Parathyroid adenoma (tissue), 2 donors: ENCODE data around the gene ACAT2.

Experiments
- H2AFZ ChIP-seq: fragments of 300-600 bp; sonication (generic); one replicate; pipeline ENCODE4 v1.7.0; 2017; ENCODE audit warnings: antibody characterized with exemption, mild to moderate bottlenecking
- H3K27ac ChIP-seq: fragments of 300-600 bp; sonication (generic); one replicate; pipeline ENCODE4 v1.7.0; 2017
- H3K27me3 ChIP-seq: fragments of 300-600 bp; sonication (generic); one replicate; pipeline ENCODE4 v1.7.0; 2017; ENCODE audit warnings: low read length; ENCODE audit not compliant: control insufficient read depth, insufficient read depth
- H3K36me3 ChIP-seq: fragments of 300-600 bp; sonication (generic); one replicate; pipeline ENCODE4 v1.7.0; 2017; ENCODE audit warnings: low read length; ENCODE audit not compliant: control insufficient read depth, insufficient read depth
- H3K4me1 ChIP-seq: fragments of 300-600 bp; sonication (generic); one replicate; pipeline ENCODE4 v1.7.0; 2017; ENCODE audit warnings: control low read depth
- H3K4me2 ChIP-seq: fragments of 300-600 bp; sonication (generic); one replicate; pipeline ENCODE4 v1.7.0; 2017; ENCODE audit warnings: low read length
- H3K4me3 ChIP-seq: fragments of 300-600 bp; sonication (generic); one replicate; pipeline ENCODE4 v1.7.0; 2017; ENCODE audit warnings: low read depth, low read length
- H3K79me2 ChIP-seq: fragments of 300-600 bp; sonication (generic); one replicate; pipeline ENCODE4 v1.7.0; 2017; ENCODE audit warnings: control low read depth
- H3K9ac ChIP-seq: fragments of 300-600 bp; sonication (generic); one replicate; pipeline ENCODE4 v1.7.0; 2017; ENCODE audit warnings: mild to moderate bottlenecking
- H3K9me3 ChIP-seq: fragments of 300-600 bp; sonication (generic); one replicate; pipeline ENCODE4 v1.7.0; 2017; ENCODE audit warnings: low read length; ENCODE audit not compliant: control insufficient read depth
- TF ChIP-seq, protein P1 (sequence below): fragments of 300-600 bp; sonication (generic); IDR thresholded peaks from one replicate; pipeline ENCODE4 v1.7.0; 2017; ENCODE audit warnings: antibody characterized with exemption, mild to moderate bottlenecking
- donor health status: primary hyperparathyroidism.

The ACAT2 gene

DNA sequence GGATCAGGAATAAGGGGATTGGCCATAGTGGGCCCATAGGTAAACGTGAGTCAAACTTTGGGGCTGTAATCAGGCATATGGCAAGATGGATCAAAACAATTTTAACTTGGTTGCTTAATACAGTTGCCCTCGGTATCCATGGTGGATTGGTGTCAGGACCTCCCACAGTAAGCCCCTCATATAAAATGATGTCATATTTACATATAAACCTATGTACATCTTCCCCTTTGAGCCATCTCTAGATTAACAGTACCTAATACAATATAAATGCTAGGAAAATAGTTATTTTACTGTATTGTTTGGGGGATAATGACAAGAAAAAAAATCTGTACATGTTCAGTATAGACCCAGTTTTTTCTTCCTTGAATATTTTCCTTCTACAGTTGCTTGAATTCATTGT, 7.4 kb upstream of the ACAT2 start:
- no peak overlapping the region for H3K27ac ChIP-seq
- H2AFZ ChIP-seq: no peak overlapping the region
- H3K4me2 ChIP-seq: no peak overlapping the region
- H3K27me3 ChIP-seq: no peaks in the 10 kb centered on the region
- no peaks in the 10 kb centered on the region for H3K36me3 ChIP-seq
- H3K79me2 ChIP-seq: no peaks in the 10 kb centered on the region
- TF ChIP-seq, protein P1, sequence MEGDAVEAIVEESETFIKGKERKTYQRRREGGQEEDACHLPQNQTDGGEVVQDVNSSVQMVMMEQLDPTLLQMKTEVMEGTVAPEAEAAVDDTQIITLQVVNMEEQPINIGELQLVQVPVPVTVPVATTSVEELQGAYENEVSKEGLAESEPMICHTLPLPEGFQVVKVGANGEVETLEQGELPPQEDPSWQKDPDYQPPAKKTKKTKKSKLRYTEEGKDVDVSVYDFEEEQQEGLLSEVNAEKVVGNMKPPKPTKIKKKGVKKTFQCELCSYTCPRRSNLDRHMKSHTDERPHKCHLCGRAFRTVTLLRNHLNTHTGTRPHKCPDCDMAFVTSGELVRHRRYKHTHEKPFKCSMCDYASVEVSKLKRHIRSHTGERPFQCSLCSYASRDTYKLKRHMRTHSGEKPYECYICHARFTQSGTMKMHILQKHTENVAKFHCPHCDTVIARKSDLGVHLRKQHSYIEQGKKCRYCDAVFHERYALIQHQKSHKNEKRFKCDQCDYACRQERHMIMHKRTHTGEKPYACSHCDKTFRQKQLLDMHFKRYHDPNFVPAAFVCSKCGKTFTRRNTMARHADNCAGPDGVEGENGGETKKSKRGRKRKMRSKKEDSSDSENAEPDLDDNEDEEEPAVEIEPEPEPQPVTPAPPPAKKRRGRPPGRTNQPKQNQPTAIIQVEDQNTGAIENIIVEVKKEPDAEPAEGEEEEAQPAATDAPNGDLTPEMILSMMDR: no peak
- H3K9me3 ChIP-seq: no peaks in the 10 kb centered on the region
- no peak overlapping the region for H3K4me3 ChIP-seq
- H3K9ac ChIP-seq: no peak overlapping the region
- H3K4me1 ChIP-seq: no peaks in the 10 kb centered on the region

DNA sequence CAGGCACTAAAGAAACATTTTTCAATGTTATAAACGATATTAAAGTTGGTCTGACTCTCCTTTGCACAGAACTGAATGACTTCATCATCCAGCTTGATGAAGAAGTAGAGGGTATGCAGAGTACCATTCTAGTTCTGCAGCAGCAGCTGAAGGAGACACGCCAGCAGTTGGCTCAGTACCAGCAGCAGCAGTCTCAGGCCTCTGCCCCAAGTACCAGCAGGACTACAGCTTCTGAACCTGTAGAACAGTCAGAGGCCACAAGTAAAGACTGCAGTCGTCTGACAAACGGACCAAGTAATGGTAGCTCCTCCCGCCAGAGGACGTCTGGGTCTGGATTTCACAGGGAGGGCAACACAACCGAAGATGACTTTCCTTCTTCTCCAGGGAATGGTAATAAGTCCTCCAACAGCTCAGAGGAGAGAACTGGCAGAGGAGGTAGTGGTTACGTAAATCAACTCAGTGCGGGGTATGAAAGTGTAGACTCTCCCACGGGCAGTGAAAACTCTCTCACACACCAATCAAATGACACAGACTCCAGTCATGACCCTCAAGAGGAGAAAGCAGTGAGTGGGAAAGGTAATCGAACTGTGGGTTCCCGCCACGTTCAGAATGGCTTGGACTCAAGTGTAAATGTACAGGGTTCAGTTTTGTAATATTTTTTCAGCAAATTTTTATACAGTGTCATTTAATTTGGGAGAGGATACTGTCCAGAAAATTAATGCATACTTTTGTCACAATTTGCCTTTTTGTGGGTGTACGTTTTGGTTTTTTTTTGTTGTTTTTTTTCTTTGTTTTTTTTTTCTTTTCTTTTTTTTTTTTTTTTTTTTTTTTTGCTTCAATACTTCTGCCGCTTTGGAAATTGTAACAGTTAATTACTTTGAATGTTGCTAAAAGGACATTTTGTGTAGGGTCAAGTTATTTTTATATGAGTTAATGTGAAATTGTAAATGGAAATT, 6.6 kb upstream of the ACAT2 start:
- H3K79me2 ChIP-seq: peaks cover under 1% of the 10 kb centered on the region
- H3K27ac ChIP-seq: no peak overlapping the region
- H3K27me3 ChIP-seq: no peaks in the 10 kb centered on the region
- no peaks in the 10 kb centered on the region for H3K4me1 ChIP-seq
- no peak overlapping the region for H3K4me2 ChIP-seq
- no peaks in the 10 kb centered on the region for H3K36me3 ChIP-seq
- no peak overlapping the region for H3K9ac ChIP-seq
- TF ChIP-seq, protein P1: no peak
- no peak overlapping the region for H2AFZ ChIP-seq
- no peaks in the 10 kb centered on the region for H3K9me3 ChIP-seq
- H3K4me3 ChIP-seq: no peak overlapping the region

DNA sequence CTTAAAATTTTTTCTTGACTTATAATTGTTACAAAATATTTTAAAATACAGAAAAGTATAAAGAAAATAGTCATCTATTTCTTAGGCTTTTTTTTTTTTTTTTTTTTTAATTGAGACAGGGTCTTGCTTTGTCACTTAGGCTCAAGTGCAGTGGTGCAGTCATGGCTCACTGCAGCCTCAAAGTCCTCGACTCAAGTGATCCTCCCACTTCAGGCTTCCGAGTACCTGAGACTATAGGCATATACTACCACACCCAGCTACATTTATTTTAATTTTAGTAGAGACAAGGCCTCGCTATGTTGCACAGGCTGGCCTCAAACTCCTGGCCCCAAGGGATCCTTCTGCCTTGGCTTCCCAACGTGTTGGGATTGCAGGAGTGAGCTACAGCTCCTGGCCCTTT, 5.3 kb upstream of the ACAT2 start:
- Histone ChIP-seq H3K9me3 (no peaks in the 10 kb centered on the region), H3K4me2 (no peak overlapping the region), H3K4me1 (no peaks in the 10 kb centered on the region), H3K36me3 (no peaks in the 10 kb centered on the region), H3K4me3 (no peak overlapping the region), H3K79me2 (peaks cover 4% of the 10 kb centered on the region), H3K27me3 (no peaks in the 10 kb centered on the region), H2AFZ (no peak overlapping the region), H3K27ac (no peak overlapping the region), H3K9ac (no peak overlapping the region)
- TF ChIP-seq, protein P1: no peak

DNA sequence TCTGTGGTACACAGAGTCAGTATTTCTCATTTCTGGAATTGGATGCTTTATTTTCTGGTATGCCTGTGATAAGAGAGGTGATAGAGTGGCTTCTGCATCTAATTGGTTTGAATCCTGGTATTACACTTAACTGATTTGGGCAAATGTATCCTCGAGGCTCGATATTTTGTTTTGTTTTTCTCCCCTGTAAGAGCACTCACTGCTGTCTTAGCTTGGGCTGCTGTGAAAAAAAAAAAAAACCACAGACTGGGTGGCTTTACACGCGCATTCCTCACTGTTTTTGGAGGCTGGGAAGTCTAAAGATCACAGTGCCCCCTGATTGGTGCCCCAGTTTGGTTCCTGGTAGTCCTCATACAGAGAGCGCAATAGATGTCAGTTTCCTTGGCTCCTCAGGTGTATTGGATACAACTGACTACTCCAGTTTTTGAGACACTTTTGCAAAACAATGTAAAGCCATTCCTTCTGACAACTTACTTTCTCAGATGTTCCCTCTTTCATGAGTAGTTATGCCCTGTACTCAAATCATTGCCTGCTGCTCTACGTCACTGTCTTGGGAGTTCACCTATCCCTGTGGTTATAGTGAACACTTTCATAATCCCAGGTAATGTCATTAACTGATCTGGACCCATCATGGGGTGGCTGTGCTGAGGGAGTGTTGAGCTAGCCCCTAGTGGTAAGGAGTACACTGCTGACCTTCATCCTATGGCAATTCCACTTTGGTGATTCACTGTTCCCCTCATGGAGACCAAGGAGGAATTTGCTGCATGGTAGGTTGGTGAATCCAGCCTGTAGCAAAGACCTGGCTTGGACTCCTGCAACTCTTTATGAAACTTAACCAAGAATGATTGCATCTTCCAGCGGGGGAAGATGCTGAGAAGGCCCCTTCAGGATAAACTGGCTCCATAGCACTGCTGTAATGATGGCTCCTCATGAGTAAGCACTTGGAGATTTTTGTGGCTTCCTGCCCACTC, 3.5 kb upstream of the ACAT2 start:
- H3K27ac ChIP-seq: no peak overlapping the region
- no peaks in the 10 kb centered on the region for H3K36me3 ChIP-seq
- H2AFZ ChIP-seq: no peak overlapping the region
- H3K9ac ChIP-seq: no peak overlapping the region
- peaks cover 4% of the 10 kb centered on the region for H3K79me2 ChIP-seq
- H3K9me3 ChIP-seq: no peaks in the 10 kb centered on the region
- no peak overlapping the region for H3K4me3 ChIP-seq
- TF ChIP-seq, protein P1: no peak
- no peak overlapping the region for H3K4me2 ChIP-seq
- no peaks in the 10 kb centered on the region for H3K27me3 ChIP-seq
- peaks cover 3% of the 10 kb centered on the region for H3K4me1 ChIP-seq
